ENCODE measurements around the gene MRPL27. TPM values are rescaled to one million over a fixed set of nuclear protein-coding genes. Genes with fewer than 3 reads are reported as not detected.

Gene MRPL27
- total RNA-seq, 2 experiments from 2014 or later: 68.8 to 80.2 TPM

GRCh38 chr17:50393700-50394099 lies 20.7 kb upstream of the MRPL27 start:
- Histone ChIP-seq H3K36me3 (ENCODE audit: insufficient read depth, low read length) (peaks cover 67% of the 10 kb centered on the region), H4K20me1 (ENCODE audit: insufficient read depth, low read length) (peaks cover 18% of the 10 kb centered on the region; the same call in 1 of the 2 replicates), H3K9me2 (ENCODE audit: insufficient read depth, low read length) (no peaks in the 10 kb centered on the region), H2AFZ (ENCODE audit: low read length) (no peak overlapping the region), H3K4me3 (ENCODE audit: low read depth, low read length, poor library complexity, severe bottlenecking) (no peak overlapping the region), H3K9me3 (ENCODE audit: low read length) (no peaks in the 10 kb centered on the region), H3K4me1 (ENCODE audit: insufficient read depth, low read length, poor library complexity, severe bottlenecking) (peaks cover 44% of the 10 kb centered on the region), H3K27ac (ENCODE audit: low read depth, low read length, poor library complexity, severe bottlenecking) (no peak overlapping the region), H3K79me2 (ENCODE audit: insufficient read depth, low read depth, low read length) (peaks cover 38% of the 10 kb centered on the region), H3K4me2 (ENCODE audit: low read length) (no peak overlapping the region)
- DNase-seq (ENCODE audit: low spot score): no peak
- TF ChIP-seq EZH2phosphoT487 (IDR thresholded peaks at IDR 0.05; ENCODE audit: borderline replicate concordance, low read depth, low read length) (no peak), CTCF (conservative IDR thresholded peaks at IDR 0.05; ENCODE audit: low read length) (no peak)
- intact Hi-C loops (cut with micrococcal nuclease; ENCODE audit: unreplicated experiment): no loop called here
- no TSS peak for BruUV-seq (replicated peaks)
- ChIA-PET POLR2A (no interaction called here), CTCF (ENCODE audit: unreplicated experiment) (no interaction called here)

- peaks cover 78% of the 10 kb centered on the region for H3K36me3 ChIP-seq (ENCODE audit: insufficient read depth, low read length)
- no peak for TF ChIP-seq EZH2phosphoT487 (IDR thresholded peaks at IDR 0.05; ENCODE audit: borderline replicate concordance, low read depth, low read length)
- no peak for TF ChIP-seq CTCF (conservative IDR thresholded peaks at IDR 0.05; ENCODE audit: low read length)
- peaks cover 38% of the 10 kb centered on the region for H3K79me2 ChIP-seq (ENCODE audit: insufficient read depth, low read depth, low read length)
- ChIA-PET CTCF (ENCODE audit: unreplicated experiment) (no interaction called here), POLR2A (interaction anchor here (0.6 to 1.0 kb wide), 2 partner anchors 60 to 87 kb away, joined by 3 read pairs; no protein-coding TSS in a partner anchor)
- no peak for DNase-seq (ENCODE audit: low spot score)
- H3K9me3 ChIP-seq (ENCODE audit: low read length): no peaks in the 10 kb centered on the region
- H3K4me1 ChIP-seq (ENCODE audit: insufficient read depth, low read length, poor library complexity, severe bottlenecking): peaks cover 44% of the 10 kb centered on the region
- intact Hi-C loops (cut with micrococcal nuclease; ENCODE audit: unreplicated experiment): no loop called here
- peak overlapping the region; percentile 75 for H3K27ac ChIP-seq (ENCODE audit: low read depth, low read length, poor library complexity, severe bottlenecking)
- H3K4me3 ChIP-seq (ENCODE audit: low read depth, low read length, poor library complexity, severe bottlenecking): no peak overlapping the region
- no peak overlapping the region for H2AFZ ChIP-seq (ENCODE audit: low read length)
- H4K20me1 ChIP-seq (ENCODE audit: insufficient read depth, low read length): peaks cover 18% of the 10 kb centered on the region; the same call in 1 of the 2 replicates
- H3K4me2 ChIP-seq (ENCODE audit: low read length): no peak overlapping the region
- H3K9me2 ChIP-seq (ENCODE audit: insufficient read depth, low read length): no peaks in the 10 kb centered on the region
- no TSS peak for BruUV-seq (replicated peaks)
Measured at GRCh38 chr17:50392621-50393020, 19.6 kb upstream of the MRPL27 start.

- intact Hi-C loops (cut with micrococcal nuclease; ENCODE audit: unreplicated experiment): no loop called here
- Histone ChIP-seq H2AFZ (ENCODE audit: low read length) (no peak overlapping the region), H3K9me2 (ENCODE audit: insufficient read depth, low read length) (no peaks in the 10 kb centered on the region), H3K4me2 (ENCODE audit: low read length) (no peak overlapping the region), H3K79me2 (ENCODE audit: insufficient read depth, low read depth, low read length) (peaks cover 11% of the 10 kb centered on the region; the same call in 1 of the 2 replicates), H3K27ac (ENCODE audit: low read depth, low read length, poor library complexity, severe bottlenecking) (no peak overlapping the region), H3K9me3 (ENCODE audit: low read length) (no peaks in the 10 kb centered on the region), H3K4me3 (ENCODE audit: low read depth, low read length, poor library complexity, severe bottlenecking) (no peak overlapping the region), H4K20me1 (ENCODE audit: insufficient read depth, low read length) (peaks cover 5% of the 10 kb centered on the region; the same call in 1 of the 2 replicates), H3K4me1 (ENCODE audit: insufficient read depth, low read length, poor library complexity, severe bottlenecking) (peaks cover 30% of the 10 kb centered on the region), H3K36me3 (ENCODE audit: insufficient read depth, low read length) (peaks cover 99% of the 10 kb centered on the region)
- BruUV-seq (replicated peaks): no TSS peak
- POLR2A ChIA-PET: no interaction called here
- no peak for TF ChIP-seq CTCF (conservative IDR thresholded peaks at IDR 0.05; ENCODE audit: low read length)
- no peak for TF ChIP-seq EZH2phosphoT487 (IDR thresholded peaks at IDR 0.05; ENCODE audit: borderline replicate concordance, low read depth, low read length)
- DNase-seq (ENCODE audit: low spot score): no peak
- CTCF ChIA-PET (ENCODE audit: unreplicated experiment): interaction anchor here (1.9 kb wide), 1 partner anchor 28 kb away, joined by 9 read pairs; no protein-coding TSS in a partner anchor
Measured at GRCh38 chr17:50389534-50389933, 16.6 kb upstream of the MRPL27 start.

Data from OCI-LY7 (cell line).